PC-3 (cell line): ENCODE measurements around the gene SPTSSB. TPM values are rescaled to one million over a fixed set of nuclear protein-coding genes. Genes with fewer than 3 reads are reported as not detected.

Source experiments
- ATAC-seq: fragments of 200-7000 bp; cut with Tn5 transposase; 2 replicates; pipeline ENCODE4 v1.9.1; 2020; ENCODE audit warnings: mild to moderate bottlenecking, moderate library complexity
- BruUV-seq: library from RNA; stranded (reverse); fragments of 400-500 nt; replicated peaks from 2 replicates; lab custom pipeline; 2021; lab: Mats Ljungman, UMichigan
- CTCF ChIA-PET: fragments of 300-600 bp; sonication (Branson Sonifier 250); formaldehyde crosslinking; loops from one replicate; lab custom pipeline; 2022; ENCODE audit warnings: antibody characterized with exemption; lab: Charles Lee
- POLR2A ChIA-PET: fragments of 300-600 bp; sonication (Branson Sonifier 250); formaldehyde crosslinking; loops from one replicate; lab custom pipeline; 2022; ENCODE audit warnings: antibody characterized with exemption; ENCODE audit not compliant: unreplicated experiment; lab: Charles Lee
- DNase-seq: peaks from one replicate; pipeline ENCODE4 v3.0.0-alpha.2; 2015
- H2AFZ ChIP-seq: fragments of 300-600 bp; sonication (generic); 2 replicates; pipeline ENCODE4 v1.6.0; 2016; ENCODE audit warnings: antibody characterized with exemption, low read length
- H3F3A ChIP-seq: fragments of 300-600 bp; sonication (generic); one replicate; pipeline ENCODE4 v1.6.0; 2017; ENCODE audit warnings: antibody characterized with exemption, low read length, control low read depth, mild to moderate bottlenecking; ENCODE audit not compliant: unreplicated experiment
- H3K27ac ChIP-seq: fragments of 300-600 bp; sonication (generic); 2 replicates; pipeline ENCODE4 v1.5.1; 2016; ENCODE audit warnings: mild to moderate bottlenecking, low read length
- H3K27me3 ChIP-seq: fragments of 300-600 bp; sonication (generic); 2 replicates; pipeline ENCODE4 v1.6.1; 2016; ENCODE audit warnings: low read length, mixed read lengths
- H3K36me3 ChIP-seq: fragments of 300-600 bp; sonication (generic); 2 replicates; pipeline ENCODE4 v1.6.1; 2016; ENCODE audit warnings: low read depth, mixed run types, low read length, mixed read lengths
- H3K4me1 ChIP-seq: fragments of 300-600 bp; sonication (generic); 2 replicates; pipeline ENCODE4 v1.5.1; 2016; ENCODE audit warnings: low read length; ENCODE audit not compliant: insufficient read depth
- H3K4me2 ChIP-seq: fragments of 300-600 bp; sonication (generic); 2 replicates; pipeline ENCODE4 v1.6.0; 2016; ENCODE audit warnings: low read length
- H3K4me3 ChIP-seq: fragments of 300-600 bp; sonication (generic); 2 replicates; pipeline ENCODE4 v1.5.1; 2016; ENCODE audit warnings: mild to moderate bottlenecking, low read length, mixed read lengths
- H3K79me2 ChIP-seq: fragments of 300-600 bp; sonication (generic); 2 replicates; pipeline ENCODE4 v1.6.1; 2017; ENCODE audit warnings: low read length, mixed read lengths
- H3K9ac ChIP-seq: fragments of 300-600 bp; sonication (generic); 2 replicates; pipeline ENCODE4 v1.6.0; 2016; ENCODE audit warnings: mild to moderate bottlenecking, low read length
- H3K9me2 ChIP-seq: fragments of 300-600 bp; sonication (generic); replicated peaks from 2 replicates; pipeline ENCODE4 v1.6.1; 2016; ENCODE audit warnings: mixed run types, low read length, mixed read lengths
- H3K9me3 ChIP-seq: fragments of 300-600 bp; sonication (generic); 2 replicates; pipeline ENCODE4 v1.6.1; 2016; ENCODE audit warnings: low read length, mixed read lengths
- H4K20me1 ChIP-seq: fragments of 300-600 bp; sonication (generic); 2 replicates; pipeline ENCODE4 v1.6.1; 2016; ENCODE audit warnings: low read length, mixed read lengths
- EZH2 ChIP-seq: fragments of 300-600 bp; sonication (generic); IDR thresholded peaks from one replicate; pipeline ENCODE4 v1.6.1; 2017; ENCODE audit warnings: antibody characterized with exemption, mild to moderate bottlenecking, low read length; ENCODE audit not compliant: unreplicated experiment
- EZH2phosphoT487 ChIP-seq: fragments of 300-600 bp; sonication (generic); IDR thresholded peaks from 2 replicates; pipeline ENCODE4 v1.6.1; 2018; ENCODE audit warnings: mild to moderate bottlenecking, antibody characterized with exemption, low read length, borderline replicate concordance
- intact Hi-C: fragments of 100-400 bp; cut with micrococcal nuclease; formaldehyde crosslinking; loops from 2 replicates; pipeline ENCODE4 v1.9.0; 2023
- total RNA-seq: library from RNA; depleted of rRNA; stranded (reverse); fragments of >200 nt; gene quantifications from 2 replicates; pipeline ENCODE4 v1.2.3, GENCODE V29; 2014
- TF ChIP-seq, protein P1 (sequence below): fragments of 300-600 bp; sonication (generic); conservative IDR thresholded peaks from 2 replicates; pipeline ENCODE4 v1.5.1; 2017; ENCODE audit warnings: antibody characterized with exemption, low read depth, mild to moderate bottlenecking, low read length

Gene SPTSSB
- total RNA-seq, 1 experiment from 2014 or later, result 78.0 TPM

DNA sequence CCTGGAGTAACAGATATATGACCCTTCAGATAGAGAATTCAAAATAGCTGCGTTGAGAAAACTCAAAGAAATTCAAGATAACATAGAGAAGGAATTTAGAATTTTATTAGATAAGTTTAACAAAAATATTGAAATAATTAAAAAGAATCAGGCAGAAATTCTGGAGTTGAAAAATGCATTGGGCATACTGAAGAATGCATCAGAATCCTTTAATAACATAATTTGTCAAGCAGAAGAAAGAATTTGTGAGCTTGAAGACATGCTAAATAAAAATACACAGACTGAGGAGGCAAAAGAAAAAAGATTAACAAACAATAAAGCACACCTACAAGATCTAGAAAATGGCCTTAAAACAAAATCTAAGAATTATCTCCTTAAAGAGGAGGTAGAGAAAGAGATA, 50.5 kb downstream of the SPTSSB start:
- no peaks in the 10 kb centered on the region for H3K79me2 ChIP-seq
- peaks cover 45% of the 10 kb centered on the region for H3K4me1 ChIP-seq
- H3K9me3 ChIP-seq, result no peaks in the 10 kb centered on the region
- H3K9me2 ChIP-seq, result no peaks in the 10 kb centered on the region
- no peak overlapping the region for H2AFZ ChIP-seq
- no peak for ATAC-seq
- BruUV-seq, result no TSS peak
- TF ChIP-seq EZH2 (no peak), EZH2phosphoT487 (no peak)
- TF ChIP-seq, protein P1, sequence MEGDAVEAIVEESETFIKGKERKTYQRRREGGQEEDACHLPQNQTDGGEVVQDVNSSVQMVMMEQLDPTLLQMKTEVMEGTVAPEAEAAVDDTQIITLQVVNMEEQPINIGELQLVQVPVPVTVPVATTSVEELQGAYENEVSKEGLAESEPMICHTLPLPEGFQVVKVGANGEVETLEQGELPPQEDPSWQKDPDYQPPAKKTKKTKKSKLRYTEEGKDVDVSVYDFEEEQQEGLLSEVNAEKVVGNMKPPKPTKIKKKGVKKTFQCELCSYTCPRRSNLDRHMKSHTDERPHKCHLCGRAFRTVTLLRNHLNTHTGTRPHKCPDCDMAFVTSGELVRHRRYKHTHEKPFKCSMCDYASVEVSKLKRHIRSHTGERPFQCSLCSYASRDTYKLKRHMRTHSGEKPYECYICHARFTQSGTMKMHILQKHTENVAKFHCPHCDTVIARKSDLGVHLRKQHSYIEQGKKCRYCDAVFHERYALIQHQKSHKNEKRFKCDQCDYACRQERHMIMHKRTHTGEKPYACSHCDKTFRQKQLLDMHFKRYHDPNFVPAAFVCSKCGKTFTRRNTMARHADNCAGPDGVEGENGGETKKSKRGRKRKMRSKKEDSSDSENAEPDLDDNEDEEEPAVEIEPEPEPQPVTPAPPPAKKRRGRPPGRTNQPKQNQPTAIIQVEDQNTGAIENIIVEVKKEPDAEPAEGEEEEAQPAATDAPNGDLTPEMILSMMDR, result no peak
- H4K20me1 ChIP-seq, result no peaks in the 10 kb centered on the region
- ChIA-PET CTCF (no interaction called here), POLR2A (no interaction called here)
- H3K36me3 ChIP-seq, result no peaks in the 10 kb centered on the region
- no peak overlapping the region for H3K4me3 ChIP-seq
- intact Hi-C loops, result loop anchor here (5.0 kb wide), 1 partner anchor 49 kb away; no protein-coding TSS in a partner anchor
- no peak overlapping the region for H3K27ac ChIP-seq
- DNase-seq, result no peak
- H3K9ac ChIP-seq, result no peak overlapping the region
- no peak overlapping the region for H3K4me2 ChIP-seq
- no peaks in the 10 kb centered on the region for H3K27me3 ChIP-seq
- H3F3A ChIP-seq, result peaks cover under 1% of the 10 kb centered on the region

DNA sequence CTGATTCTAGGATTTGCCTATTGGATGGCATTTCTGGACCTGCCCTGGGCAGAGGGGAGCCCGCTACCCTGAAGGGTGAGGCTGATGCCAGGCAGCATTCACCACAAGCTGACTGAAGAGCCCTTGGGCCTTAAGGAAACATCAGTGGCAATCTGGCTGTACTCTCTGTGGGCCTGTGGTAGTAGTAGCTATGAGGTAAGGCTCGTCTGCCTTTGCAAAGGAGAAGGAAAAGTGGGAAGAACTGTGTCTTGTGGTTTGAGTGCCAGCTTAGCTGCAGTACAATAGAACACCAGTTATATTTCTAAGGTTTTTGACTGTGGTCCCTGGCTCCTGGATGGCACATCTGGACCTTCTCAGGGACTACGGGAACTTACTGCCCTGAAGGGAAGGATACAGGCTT, 51.5 kb downstream of the SPTSSB start:
- Histone ChIP-seq H4K20me1 (no peaks in the 10 kb centered on the region), H3K4me1 (peaks cover 46% of the 10 kb centered on the region), H3K9me2 (no peaks in the 10 kb centered on the region), H3K4me2 (no peak overlapping the region), H3K79me2 (no peaks in the 10 kb centered on the region), H3F3A (peaks cover 8% of the 10 kb centered on the region), H2AFZ (no peak overlapping the region), H3K36me3 (no peaks in the 10 kb centered on the region), H3K27me3 (no peaks in the 10 kb centered on the region), H3K4me3 (no peak overlapping the region), H3K9ac (no peak overlapping the region), H3K27ac (no peak overlapping the region), H3K9me3 (no peaks in the 10 kb centered on the region)
- intact Hi-C loops, result loop anchor here (5.0 kb wide), 1 partner anchor 48 kb away; no protein-coding TSS in a partner anchor
- no TSS peak for BruUV-seq
- DNase-seq (no peak), ATAC-seq (no peak)
- TF ChIP-seq EZH2 (no peak), EZH2phosphoT487 (no peak)
- TF ChIP-seq, protein P1, result no peak
- ChIA-PET POLR2A (no interaction called here), CTCF (no interaction called here)

DNA sequence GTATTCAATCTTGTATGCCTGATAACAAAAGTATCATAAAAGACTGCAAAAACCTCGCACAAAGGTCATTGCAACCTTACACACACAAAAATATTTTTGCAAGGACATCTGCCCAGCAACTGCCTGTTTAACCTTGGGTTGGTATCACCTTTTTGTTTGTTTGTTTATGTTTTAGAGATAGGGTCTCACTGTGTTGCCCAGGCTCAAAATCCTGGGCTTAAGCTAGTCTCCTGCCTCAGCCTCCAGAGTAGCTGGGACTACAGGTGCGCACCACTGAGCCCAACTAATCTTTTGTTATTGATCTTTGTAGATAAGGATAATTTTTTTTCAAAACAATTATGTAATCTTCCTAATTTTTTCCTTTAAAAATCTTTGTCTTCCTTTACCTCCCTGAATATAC, 54.2 kb downstream of the SPTSSB start:
- intact Hi-C loops, result no loop called here
- no peaks in the 10 kb centered on the region for H3K9me2 ChIP-seq
- no peak for DNase-seq
- POLR2A ChIA-PET, result no interaction called here
- no peaks in the 10 kb centered on the region for H3K79me2 ChIP-seq
- H3K9ac ChIP-seq, result no peak overlapping the region
- H3K4me1 ChIP-seq, result peaks cover 29% of the 10 kb centered on the region
- no peaks in the 10 kb centered on the region for H3K9me3 ChIP-seq
- no peak overlapping the region; the same call in 1 of the 2 replicates for H3K4me2 ChIP-seq
- ATAC-seq, result no peak
- no peaks in the 10 kb centered on the region for H3K27me3 ChIP-seq
- no peaks in the 10 kb centered on the region for H4K20me1 ChIP-seq
- H3K4me3 ChIP-seq, result no peak overlapping the region
- peaks cover 8% of the 10 kb centered on the region for H3F3A ChIP-seq
- H2AFZ ChIP-seq, result no peak overlapping the region
- CTCF ChIA-PET, result no interaction called here
- TF ChIP-seq EZH2 (no peak), EZH2phosphoT487 (no peak)
- TF ChIP-seq, protein P1, result no peak
- BruUV-seq, result no TSS peak
- H3K27ac ChIP-seq, result peak overlapping the region; percentile 84
- H3K36me3 ChIP-seq, result no peaks in the 10 kb centered on the region
